ELF-1 (cell line): Measurements from ENCODE around the gene SOX10.
"Not testable (repeated sequence)": the region's sequence is repeated elsewhere in the genome, so short reads cannot be mapped to it uniquely, and the experiment has no call there.

ENCODE experiments used
- DNase-seq: peaks from one replicate; pipeline ENCODE4 v3.0.0-alpha.2; 2016; ENCODE audit warnings: low read depth, low spot score

Gene SOX10

GRCh38 chr22:37985751-37986281 is 1.5 kb upstream of the SOX10 start:
- no peak for DNase-seq

DNA sequence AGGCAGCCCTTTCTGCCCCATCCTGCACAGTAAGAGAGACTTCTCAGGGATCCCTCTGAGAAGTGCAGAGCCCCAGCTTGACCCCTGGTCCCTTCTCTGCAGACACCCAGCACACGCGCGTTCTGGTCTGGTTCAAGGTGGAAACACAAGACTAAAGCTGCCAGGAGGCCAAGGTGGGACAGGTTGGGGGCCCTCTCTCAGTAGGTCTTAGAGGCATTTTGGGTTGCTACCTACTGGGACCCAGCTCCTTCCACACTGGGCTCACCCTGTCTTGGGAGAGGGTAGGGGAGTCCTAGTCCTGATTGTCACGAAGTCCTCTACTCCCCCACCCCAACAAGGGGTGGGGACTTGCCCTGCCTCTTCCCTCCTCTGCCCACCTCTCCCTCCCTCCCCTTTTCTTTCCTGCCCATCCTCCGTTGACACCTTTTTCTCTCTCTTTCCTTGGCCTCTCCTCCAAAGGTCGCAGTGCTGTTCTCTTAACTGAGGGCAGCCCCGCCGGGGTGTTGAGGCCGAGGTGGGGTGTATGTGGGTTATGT is 763 bp upstream of the SOX10 start:
- no peak for DNase-seq

DNA sequence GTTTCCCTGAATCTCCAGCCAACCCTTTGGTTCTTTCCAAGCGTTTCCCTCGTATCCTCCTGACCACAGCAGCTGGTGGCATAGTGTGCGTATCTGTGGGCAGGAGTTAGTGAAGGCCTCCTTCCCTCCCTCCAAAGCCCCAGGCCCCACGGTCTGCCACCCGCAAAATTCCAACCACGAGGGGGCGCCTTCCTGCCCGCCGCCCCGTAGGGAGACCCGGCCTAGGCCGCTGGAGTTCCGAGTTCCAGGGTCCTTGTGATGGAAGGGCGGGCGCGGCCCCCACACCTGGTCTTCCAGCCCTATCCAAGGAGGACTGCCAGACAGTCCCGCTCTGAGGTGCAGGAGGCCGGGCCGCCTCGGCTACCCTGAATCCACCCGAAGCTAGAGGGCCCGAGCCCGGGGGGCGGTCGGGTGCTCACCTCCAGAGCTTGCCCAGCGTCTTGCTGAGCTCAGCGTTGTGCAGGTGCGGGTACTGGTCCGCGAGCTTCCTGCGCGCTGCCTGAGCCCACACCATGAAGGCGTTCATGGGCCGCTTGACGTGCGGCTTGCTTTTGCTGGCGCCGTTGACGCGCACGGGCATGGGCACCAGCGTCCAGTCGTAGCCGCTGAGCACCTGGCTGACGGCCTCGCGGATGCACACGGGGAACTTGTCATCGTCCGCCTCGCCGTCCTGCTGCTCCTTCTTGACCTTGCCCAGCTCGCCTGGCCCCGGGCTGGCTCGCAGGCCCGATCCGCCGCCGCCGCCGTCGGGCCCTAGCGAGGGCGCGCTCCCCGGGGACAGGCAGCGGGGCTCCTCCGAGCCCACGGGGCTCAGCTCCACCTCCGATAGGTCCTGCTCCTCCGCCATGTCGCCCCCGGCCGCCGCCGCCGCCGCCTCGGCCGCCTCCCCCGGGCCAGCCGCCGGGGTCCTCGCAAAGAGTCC is 1.2 kb downstream of the SOX10 start:
- peak; percentile 89 for DNase-seq

DNA sequence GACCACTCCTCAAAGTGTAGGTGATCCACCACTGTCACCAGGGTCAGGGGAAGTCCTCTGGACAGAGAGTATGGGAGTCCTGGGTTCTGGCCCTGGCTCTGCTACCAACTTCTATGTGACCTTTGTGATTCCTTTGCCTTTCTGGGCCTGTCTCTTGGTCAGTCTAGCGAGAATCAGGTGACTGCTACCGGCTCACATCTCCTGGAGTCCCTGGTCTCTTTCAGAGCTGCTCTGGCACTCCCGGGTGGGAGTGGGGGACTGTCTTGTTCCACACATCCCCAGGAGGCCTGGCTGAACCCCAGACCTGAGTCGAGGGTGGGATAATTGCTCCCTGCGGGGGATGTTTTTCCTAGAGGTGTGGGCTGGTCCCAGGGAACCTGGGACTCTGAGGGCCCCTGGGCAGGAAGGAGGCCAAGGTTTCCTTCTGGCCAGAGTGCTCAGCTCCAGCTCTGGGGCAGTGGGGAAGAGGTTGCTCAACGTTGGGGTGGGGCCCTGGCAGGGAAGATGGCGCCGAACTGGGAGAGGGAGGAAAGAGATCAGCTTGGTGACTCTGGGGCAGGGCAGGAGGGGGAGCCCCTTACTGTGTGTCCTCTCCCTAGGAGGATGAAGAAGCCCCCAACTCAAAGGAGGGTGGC is 2.1 kb downstream of the SOX10 start:
- no peak for DNase-seq

DNA sequence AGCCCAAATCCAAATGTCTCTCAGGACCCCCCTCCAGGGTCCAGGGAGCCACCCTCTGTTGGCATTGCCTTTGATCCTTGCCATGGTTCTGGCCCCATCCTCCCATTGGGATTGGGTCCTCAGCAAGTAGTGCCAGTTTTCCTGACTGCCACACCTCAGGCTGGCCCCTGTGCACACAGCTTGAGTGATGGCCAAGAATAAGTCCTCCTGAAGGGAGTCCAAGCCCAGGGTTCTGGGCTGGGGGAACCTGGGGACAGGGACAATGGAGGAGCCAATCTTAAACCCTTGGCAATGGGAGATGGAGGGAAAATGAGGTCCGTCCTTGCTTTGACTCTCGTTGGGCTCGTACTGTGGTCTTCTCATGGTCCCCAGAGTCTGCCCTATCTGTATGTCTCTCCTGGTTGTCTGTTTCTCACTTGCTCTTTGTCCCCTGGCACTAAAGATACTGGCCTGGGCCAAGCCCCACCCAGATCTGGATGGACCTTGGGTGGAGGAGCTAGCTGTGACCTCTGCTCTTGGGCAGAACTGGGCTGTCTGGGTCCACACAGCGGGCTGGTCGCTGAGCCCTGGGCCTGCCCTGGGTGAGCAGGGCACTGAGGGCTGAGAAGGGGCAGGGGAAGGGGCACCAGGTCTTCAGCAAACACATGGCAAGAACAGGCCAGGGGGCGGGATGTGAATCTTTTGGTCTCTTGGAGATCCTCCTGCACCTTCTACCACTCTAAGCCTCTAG is 2.9 kb downstream of the SOX10 start:
- no peak for DNase-seq

- DNase-seq, result no peak
Observed at GRCh38 chr22:37979782-37980181, 4.6 kb downstream of the SOX10 start.

GRCh38 chr22:37976547-37976946 is 7.8 kb downstream of the SOX10 start:
- DNase-seq, result no peak

DNA sequence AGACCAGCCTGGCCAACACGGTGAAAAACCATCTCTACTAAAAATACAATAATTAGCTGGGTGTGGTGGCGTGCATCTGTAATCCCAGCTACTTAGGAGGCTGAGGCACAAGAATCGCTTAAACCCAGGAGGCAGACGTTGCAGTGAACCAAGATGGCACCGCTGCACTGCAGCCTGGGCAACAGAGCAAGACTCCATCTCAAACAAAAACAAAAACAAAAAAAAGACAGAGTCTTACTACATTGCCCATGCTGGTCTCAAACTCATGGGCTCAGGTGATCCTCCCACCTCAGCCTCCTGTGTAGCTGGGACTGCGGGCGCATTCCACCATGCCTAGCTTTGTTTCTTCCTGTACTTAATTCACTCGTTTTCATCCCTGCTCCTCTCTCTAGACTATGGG is 8.3 kb downstream of the SOX10 start:
- not testable (repeated sequence) for DNase-seq

GRCh38 chr22:37975153-37975552 is 9.2 kb downstream of the SOX10 start:
- DNase-seq, result no peak

GRCh38 chr22:37973271-37974170 is 10.8 kb downstream of the SOX10 start:
- no peak for DNase-seq

DNA sequence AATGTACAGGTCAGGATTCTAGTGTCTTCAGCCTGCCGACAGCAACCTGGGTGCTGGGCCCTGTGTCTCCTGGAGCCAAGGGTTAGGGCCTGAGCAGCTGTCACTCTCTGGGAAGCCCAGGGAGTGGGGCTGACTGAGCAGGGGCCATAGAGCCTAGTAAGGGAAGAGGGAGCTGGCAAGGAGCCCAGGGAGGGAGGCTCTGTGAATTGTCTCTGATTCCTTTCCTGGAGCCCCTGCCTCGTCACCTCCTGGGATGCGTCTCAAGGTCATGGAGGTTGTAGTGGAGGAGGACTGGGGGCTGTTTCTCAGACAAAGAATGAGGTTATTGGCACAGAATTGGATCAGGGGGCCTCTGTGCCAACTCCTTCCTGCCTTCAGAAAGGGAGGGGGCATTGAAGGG is 11.8 kb downstream of the SOX10 start:
- DNase-seq, result no peak

- DNase-seq, result peak; percentile 75
Observed at GRCh38 chr22:37971475-37972434, 12.6 kb downstream of the SOX10 start.

- DNase-seq, result no peak
Observed at GRCh38 chr22:37970864-37971263, 13.5 kb downstream of the SOX10 start.

DNA sequence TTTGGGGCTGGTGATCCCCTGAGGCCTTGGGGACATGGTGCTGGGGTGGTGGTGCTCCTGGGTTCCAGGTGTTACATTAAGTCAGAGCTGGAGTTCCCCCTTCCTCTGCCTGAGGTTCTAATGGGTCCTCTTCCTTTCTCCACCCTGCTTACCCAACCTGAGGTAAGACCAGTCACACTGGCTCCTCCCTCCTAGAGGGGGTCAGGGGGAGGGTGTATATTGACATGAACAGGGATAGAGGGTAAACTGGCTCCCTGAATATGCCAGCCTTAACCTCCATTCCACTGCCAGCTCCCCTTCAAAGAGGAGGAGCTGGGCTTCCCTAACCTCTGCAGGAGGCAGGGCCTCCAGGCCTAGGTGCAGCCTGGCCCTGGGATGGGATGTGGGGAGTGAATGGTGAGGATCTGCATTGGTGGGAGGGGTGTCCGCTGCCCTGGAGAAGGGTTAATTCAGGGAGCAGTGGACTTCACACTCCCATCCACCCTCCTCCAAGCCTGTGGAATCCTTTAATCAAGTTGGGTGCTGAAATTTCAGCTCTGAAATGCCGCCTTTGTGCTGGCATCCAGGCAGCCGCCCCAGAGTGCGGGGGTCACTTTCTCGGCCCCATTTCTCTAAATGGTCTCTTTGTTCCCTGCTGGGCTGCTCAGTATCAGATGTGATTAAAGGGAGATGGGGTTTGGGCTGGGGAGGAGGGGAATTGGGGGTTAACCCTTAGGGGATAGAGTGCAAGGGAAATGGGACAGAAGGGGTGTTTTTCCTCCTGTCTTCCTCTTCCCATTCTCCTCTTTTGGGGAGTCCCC is 15.7 kb downstream of the SOX10 start:
- no peak for DNase-seq

GRCh38 chr22:37967637-37968451 is 16.5 kb downstream of the SOX10 start:
- DNase-seq, result no peak

- no peak for DNase-seq
Observed at GRCh38 chr22:37967147-37967546, 17.2 kb downstream of the SOX10 start.

DNA sequence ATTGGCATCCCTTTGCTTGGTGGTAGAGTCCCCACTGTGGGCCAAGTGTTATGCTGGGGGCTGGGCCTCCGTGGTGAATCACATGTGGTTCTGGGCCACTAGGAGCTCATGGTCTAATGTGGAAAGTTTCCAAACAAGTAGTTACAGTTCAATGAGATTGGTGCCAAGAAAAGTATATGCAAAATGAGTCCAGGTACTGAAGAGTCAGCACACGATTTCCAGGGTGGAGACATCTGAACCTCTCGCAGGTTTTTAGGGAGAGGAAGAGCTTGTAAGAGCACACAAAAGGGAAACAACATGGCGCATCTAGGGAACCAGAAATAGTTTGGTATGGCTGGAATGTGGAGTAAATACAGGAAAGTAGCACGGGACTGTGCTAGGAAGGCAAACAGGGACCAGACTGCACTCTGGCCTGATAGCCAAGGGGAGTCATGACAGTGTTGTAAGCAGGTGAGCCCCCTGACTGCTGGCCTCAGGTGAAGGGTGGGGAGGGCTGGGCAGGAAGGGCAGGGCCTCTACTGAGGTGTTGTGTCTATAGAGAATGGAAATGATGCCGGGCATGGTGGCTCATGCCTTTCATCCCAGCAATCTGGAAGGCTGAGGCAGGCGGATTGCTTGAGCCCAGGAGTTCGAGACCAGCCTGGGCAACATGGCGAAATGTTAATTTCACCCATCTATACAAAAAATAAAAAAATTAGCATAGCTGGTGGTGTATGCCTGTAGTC is 18.3 kb downstream of the SOX10 start:
- DNase-seq, result no peak
